GM23338 (cell line): ENCODE results near the gene CHI3L1.

Experiments
- CREB1 ChIP-seq: fragments of 250-450 bp; sonication (Bioruptor Pico); IDR thresholded peaks from 2 replicates; pipeline ENCODE4 v1.5.0; 2020; ENCODE audit warnings: low read depth, mild to moderate bottlenecking, moderate library complexity
- EZH2 ChIP-seq: fragments of 200-600 bp; sonication (generic); IDR thresholded peaks from one replicate; pipeline ENCODE4 v1.8.0; 2017; ENCODE audit warnings: antibody characterized with exemption, mild to moderate bottlenecking, low read depth; ENCODE audit not compliant: unreplicated experiment
- EZH2phosphoT487 ChIP-seq: fragments of 200-600 bp; sonication (generic); IDR thresholded peaks from one replicate; pipeline ENCODE4 v1.8.1; 2018; ENCODE audit warnings: antibody characterized with exemption; ENCODE audit not compliant: unreplicated experiment
- JUNB ChIP-seq: IDR thresholded peaks from one replicate; pipeline ENCODE4 v1.6.1; 2016; ENCODE audit warnings: antibody characterized with exemption; ENCODE audit not compliant: unreplicated experiment
- NANOG ChIP-seq: IDR thresholded peaks from 2 replicates; pipeline ENCODE4 v1.6.1; 2016; ENCODE audit warnings: antibody characterized with exemption, borderline replicate concordance
- POLR2AphosphoS5 ChIP-seq: IDR thresholded peaks from 2 replicates; pipeline ENCODE4 v1.6.1; 2016; ENCODE audit warnings: antibody characterized with exemption, low read depth
- REST ChIP-seq: IDR thresholded peaks from one replicate; pipeline ENCODE4 v1.6.1; 2018; ENCODE audit warnings: antibody characterized with exemption; ENCODE audit not compliant: unreplicated experiment
- ZNF114 ChIP-seq: fragments of 250-450 bp; sonication (Bioruptor Pico); IDR thresholded peaks from 2 replicates; pipeline ENCODE4 v1.5.0; 2020; ENCODE audit warnings: mild to moderate bottlenecking, moderate library complexity
- TF ChIP-seq, protein P1 (sequence below), 2 experiments: fragments of 200-600 bp in 1 of 2; sonication (generic) in 1 of 2; conservative IDR thresholded peaks; 2 replicates each; pipeline versions ENCODE4 v1.5.1 to v1.6.1; 2016 to 2017; ENCODE audit warnings: antibody characterized with exemption in 2 of 2, low read depth in 2 of 2, mild to moderate bottlenecking in 2 of 2, moderate library complexity in 1 of 2
- TF ChIP-seq, protein P2 (sequence below): IDR thresholded peaks from 2 replicates; pipeline ENCODE4 v1.6.1; 2016; ENCODE audit warnings: antibody characterized with exemption

GRCh38 chr1:203153051-203153988 lies 33.2 kb downstream of the CHI3L1 start:
- TF ChIP-seq, protein P1, sequence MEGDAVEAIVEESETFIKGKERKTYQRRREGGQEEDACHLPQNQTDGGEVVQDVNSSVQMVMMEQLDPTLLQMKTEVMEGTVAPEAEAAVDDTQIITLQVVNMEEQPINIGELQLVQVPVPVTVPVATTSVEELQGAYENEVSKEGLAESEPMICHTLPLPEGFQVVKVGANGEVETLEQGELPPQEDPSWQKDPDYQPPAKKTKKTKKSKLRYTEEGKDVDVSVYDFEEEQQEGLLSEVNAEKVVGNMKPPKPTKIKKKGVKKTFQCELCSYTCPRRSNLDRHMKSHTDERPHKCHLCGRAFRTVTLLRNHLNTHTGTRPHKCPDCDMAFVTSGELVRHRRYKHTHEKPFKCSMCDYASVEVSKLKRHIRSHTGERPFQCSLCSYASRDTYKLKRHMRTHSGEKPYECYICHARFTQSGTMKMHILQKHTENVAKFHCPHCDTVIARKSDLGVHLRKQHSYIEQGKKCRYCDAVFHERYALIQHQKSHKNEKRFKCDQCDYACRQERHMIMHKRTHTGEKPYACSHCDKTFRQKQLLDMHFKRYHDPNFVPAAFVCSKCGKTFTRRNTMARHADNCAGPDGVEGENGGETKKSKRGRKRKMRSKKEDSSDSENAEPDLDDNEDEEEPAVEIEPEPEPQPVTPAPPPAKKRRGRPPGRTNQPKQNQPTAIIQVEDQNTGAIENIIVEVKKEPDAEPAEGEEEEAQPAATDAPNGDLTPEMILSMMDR (conservative IDR thresholded peaks at IDR 0.05; ENCODE audit: low read depth in 2 of 2) = no peak
- TF ChIP-seq JUNB = no peak
- no peak for TF ChIP-seq EZH2
- no peak for TF ChIP-seq CREB1 (CRISPR knock-in tag)
- TF ChIP-seq REST = no peak
- TF ChIP-seq POLR2AphosphoS5 = no peak
- no peak for TF ChIP-seq EZH2phosphoT487
- TF ChIP-seq ZNF114 (CRISPR knock-in tag) = no peak
- TF ChIP-seq NANOG = no peak
- TF ChIP-seq, protein P2, sequence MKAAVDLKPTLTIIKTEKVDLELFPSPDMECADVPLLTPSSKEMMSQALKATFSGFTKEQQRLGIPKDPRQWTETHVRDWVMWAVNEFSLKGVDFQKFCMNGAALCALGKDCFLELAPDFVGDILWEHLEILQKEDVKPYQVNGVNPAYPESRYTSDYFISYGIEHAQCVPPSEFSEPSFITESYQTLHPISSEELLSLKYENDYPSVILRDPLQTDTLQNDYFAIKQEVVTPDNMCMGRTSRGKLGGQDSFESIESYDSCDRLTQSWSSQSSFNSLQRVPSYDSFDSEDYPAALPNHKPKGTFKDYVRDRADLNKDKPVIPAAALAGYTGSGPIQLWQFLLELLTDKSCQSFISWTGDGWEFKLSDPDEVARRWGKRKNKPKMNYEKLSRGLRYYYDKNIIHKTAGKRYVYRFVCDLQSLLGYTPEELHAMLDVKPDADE = no peak
